ENCODE measurements around the gene WFDC2. TPM values are rescaled to one million over a fixed set of nuclear protein-coding genes. Genes with fewer than 3 reads are reported as not detected.

WFDC2 gene
- total RNA-seq, 1 experiment from 2014 or later: not detected

DNA sequence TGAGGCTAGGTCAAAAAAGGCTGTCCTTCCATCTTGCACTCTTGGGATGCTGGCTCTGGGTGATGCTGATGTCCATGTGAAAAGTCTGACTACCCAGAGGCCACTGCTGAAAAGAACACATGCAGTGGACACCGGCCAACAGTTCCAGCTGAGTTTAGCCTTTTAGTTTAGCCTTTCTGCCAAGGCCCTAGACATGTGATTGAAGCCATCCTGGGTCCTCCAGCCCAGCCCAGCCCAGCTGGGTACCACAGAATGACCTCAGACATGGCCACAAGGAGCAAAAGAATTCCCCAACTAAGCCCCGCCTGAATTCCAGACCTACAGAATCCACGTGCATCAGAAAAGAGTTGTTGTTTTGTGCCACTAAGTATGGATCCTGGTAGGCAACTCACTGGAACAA lies 36.2 kb upstream of the WFDC2 start:
- Histone ChIP-seq H3K4me3 (ENCODE audit: low read length) (no peak overlapping the region), H3K4me2 (ENCODE audit: low read length) (no peak overlapping the region), H3K9me2 (replicated peaks; ENCODE audit: low read length) (no peaks in the 10 kb centered on the region), H3F3A (ENCODE audit: low read length, unreplicated experiment) (no peaks in the 10 kb centered on the region), H3K4me1 (ENCODE audit: insufficient read depth, low read length) (peaks cover 5% of the 10 kb centered on the region; the same call in 1 of the 2 replicates), H3K27me3 (ENCODE audit: low read length) (no peaks in the 10 kb centered on the region), H2AFZ (ENCODE audit: low read length) (no peak overlapping the region), H4K20me1 (ENCODE audit: low read length) (no peaks in the 10 kb centered on the region), H3K79me2 (ENCODE audit: low read length) (no peaks in the 10 kb centered on the region), H3K36me3 (ENCODE audit: low read depth, low read length) (no peaks in the 10 kb centered on the region), H3K9ac (ENCODE audit: low read length) (no peak overlapping the region), H3K27ac (ENCODE audit: low read length) (no peak overlapping the region), H3K9me3 (ENCODE audit: low read length) (no peaks in the 10 kb centered on the region)
- CTCF ChIA-PET: no interaction called here
- DNase-seq: no peak
- POLR2A ChIA-PET (ENCODE audit: unreplicated experiment): no interaction called here
- no peak for TF ChIP-seq EZH2 (IDR thresholded peaks at IDR 0.05; ENCODE audit: low read length, unreplicated experiment)
- no peak for TF ChIP-seq EZH2phosphoT487 (IDR thresholded peaks at IDR 0.05; ENCODE audit: borderline replicate concordance, low read length)
- TF ChIP-seq, protein P1, sequence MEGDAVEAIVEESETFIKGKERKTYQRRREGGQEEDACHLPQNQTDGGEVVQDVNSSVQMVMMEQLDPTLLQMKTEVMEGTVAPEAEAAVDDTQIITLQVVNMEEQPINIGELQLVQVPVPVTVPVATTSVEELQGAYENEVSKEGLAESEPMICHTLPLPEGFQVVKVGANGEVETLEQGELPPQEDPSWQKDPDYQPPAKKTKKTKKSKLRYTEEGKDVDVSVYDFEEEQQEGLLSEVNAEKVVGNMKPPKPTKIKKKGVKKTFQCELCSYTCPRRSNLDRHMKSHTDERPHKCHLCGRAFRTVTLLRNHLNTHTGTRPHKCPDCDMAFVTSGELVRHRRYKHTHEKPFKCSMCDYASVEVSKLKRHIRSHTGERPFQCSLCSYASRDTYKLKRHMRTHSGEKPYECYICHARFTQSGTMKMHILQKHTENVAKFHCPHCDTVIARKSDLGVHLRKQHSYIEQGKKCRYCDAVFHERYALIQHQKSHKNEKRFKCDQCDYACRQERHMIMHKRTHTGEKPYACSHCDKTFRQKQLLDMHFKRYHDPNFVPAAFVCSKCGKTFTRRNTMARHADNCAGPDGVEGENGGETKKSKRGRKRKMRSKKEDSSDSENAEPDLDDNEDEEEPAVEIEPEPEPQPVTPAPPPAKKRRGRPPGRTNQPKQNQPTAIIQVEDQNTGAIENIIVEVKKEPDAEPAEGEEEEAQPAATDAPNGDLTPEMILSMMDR (conservative IDR thresholded peaks at IDR 0.05; ENCODE audit: low read depth, low read length): no peak
- BruUV-seq (replicated peaks): no TSS peak
- ATAC-seq: no peak
- intact Hi-C loops (cut with micrococcal nuclease): no loop called here

DNA sequence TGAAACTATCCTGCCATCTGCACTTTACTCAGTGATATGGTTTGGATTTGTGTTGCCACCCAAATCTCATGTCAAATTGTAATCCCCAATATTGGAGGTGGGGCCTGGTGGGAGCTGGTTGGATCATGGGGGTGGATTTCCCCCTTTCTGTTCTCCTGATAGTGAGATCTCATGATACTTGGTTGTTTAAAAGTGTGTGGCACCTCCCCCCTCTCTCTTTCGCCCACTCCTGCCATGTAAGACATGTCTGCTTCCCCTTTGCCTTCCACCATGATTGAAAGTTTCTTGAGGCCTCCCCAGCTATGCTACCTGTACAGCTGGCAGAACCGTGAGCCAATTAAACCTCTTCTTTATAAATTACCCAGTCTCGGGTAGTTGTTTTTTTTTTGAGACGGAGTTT lies 35.6 kb upstream of the WFDC2 start:
- H3K4me1 ChIP-seq (ENCODE audit: insufficient read depth, low read length): peaks cover 5% of the 10 kb centered on the region; the same call in 1 of the 2 replicates
- H3K4me2 ChIP-seq (ENCODE audit: low read length): no peak overlapping the region

More for the DNA sequence above, 35.6 kb upstream of the WFDC2 start:
- H3K4me3 ChIP-seq (ENCODE audit: low read length): no peak overlapping the region
- no peaks in the 10 kb centered on the region for H3K36me3 ChIP-seq (ENCODE audit: low read depth, low read length)
- BruUV-seq (replicated peaks): no TSS peak
- no peak for ATAC-seq
- H2AFZ ChIP-seq (ENCODE audit: low read length): no peak overlapping the region
- DNase-seq: no peak
- intact Hi-C loops (cut with micrococcal nuclease): no loop called here
- H3K27ac ChIP-seq (ENCODE audit: low read length): no peak overlapping the region
- H3K27me3 ChIP-seq (ENCODE audit: low read length): no peaks in the 10 kb centered on the region
- H3K9me2 ChIP-seq (replicated peaks; ENCODE audit: low read length): no peaks in the 10 kb centered on the region
- H3K9ac ChIP-seq (ENCODE audit: low read length): no peak overlapping the region
- H4K20me1 ChIP-seq (ENCODE audit: low read length): no peaks in the 10 kb centered on the region
- no peaks in the 10 kb centered on the region for H3K9me3 ChIP-seq (ENCODE audit: low read length)
- H3K79me2 ChIP-seq (ENCODE audit: low read length): no peaks in the 10 kb centered on the region
- CTCF ChIA-PET: no interaction called here
- no peaks in the 10 kb centered on the region for H3F3A ChIP-seq (ENCODE audit: low read length, unreplicated experiment)
- TF ChIP-seq EZH2 (IDR thresholded peaks at IDR 0.05; ENCODE audit: low read length, unreplicated experiment): no peak
- TF ChIP-seq, protein P1 (conservative IDR thresholded peaks at IDR 0.05; ENCODE audit: low read depth, low read length): no peak
- no peak for TF ChIP-seq EZH2phosphoT487 (IDR thresholded peaks at IDR 0.05; ENCODE audit: borderline replicate concordance, low read length)
- POLR2A ChIA-PET (ENCODE audit: unreplicated experiment): no interaction called here
